ENCODE results near the gene KIAA0513. TPM values are rescaled to one million over a fixed set of nuclear protein-coding genes. Genes with fewer than 3 reads are reported as not detected.

The KIAA0513 gene
- polyA plus RNA-seq, 3 donors = 2.4 to 7.3 (median 4.7) TPM

- 77 to 90% (median 89%) methylated on average over 9 of the region's 9 CpGs for WGBS, 3 donors
- H3K27ac ChIP-seq (ENCODE audit: low read depth, low read length) = no peak overlapping the region
Measured at GRCh38 chr16:85057212-85057889, 29.8 kb downstream of the KIAA0513 start.

- no peak overlapping the region for H3K27ac ChIP-seq (ENCODE audit: low read depth, low read length)
- 95 to 97% (median 96%) methylated on average over 7 of the region's 7 CpGs for WGBS, 3 donors
Measured at GRCh38 chr16:85057948-85058347, 30.4 kb downstream of the KIAA0513 start.

- H3K27ac ChIP-seq (ENCODE audit: low read depth, low read length) = no peak overlapping the region
- WGBS, 3 donors = 70 to 98% (median 71%) methylated on average over 4 of the region's 4 CpGs
Measured at GRCh38 chr16:85058909-85059308, 31.3 kb downstream of the KIAA0513 start.

GRCh38 chr16:85061566-85061965, 34.0 kb downstream of the KIAA0513 start:
- 49 to 78% (median 65%) methylated on average over 8 of the region's 8 CpGs for WGBS, 3 donors
- no peak overlapping the region for H3K27ac ChIP-seq (ENCODE audit: low read depth, low read length)

GRCh38 chr16:85062323-85062722, 34.7 kb downstream of the KIAA0513 start:
- H3K27ac ChIP-seq (ENCODE audit: low read depth, low read length) = no peak overlapping the region
- WGBS, 3 donors = 89 to 91% (median 90%) methylated on average over 9 of the region's 9 CpGs

- no peak overlapping the region for H3K27ac ChIP-seq (ENCODE audit: low read depth, low read length)
- WGBS, 3 donors = 78 to 91% (median 90%) methylated on average over 11 of the region's 11 CpGs
Measured at GRCh38 chr16:85062845-85063244, 35.2 kb downstream of the KIAA0513 start.

GRCh38 chr16:85064186-85064585, 36.6 kb downstream of the KIAA0513 start:
- WGBS, 3 donors = 93 to 94% (median 94%) methylated on average over 6 of the region's 6 CpGs
- H3K27ac ChIP-seq (ENCODE audit: low read depth, low read length) = no peak overlapping the region

- 93 to 96% (median 94%) methylated on average over 13 of the region's 13 CpGs for WGBS, 3 donors
- no peak overlapping the region for H3K27ac ChIP-seq (ENCODE audit: low read depth, low read length)
Measured at GRCh38 chr16:85065099-85065498, 37.5 kb downstream of the KIAA0513 start.

GRCh38 chr16:85066346-85066885, 38.8 kb downstream of the KIAA0513 start:
- no peak overlapping the region for H3K27ac ChIP-seq (ENCODE audit: low read depth, low read length)
- 90 to 95% (median 91%) methylated on average over 12 of the region's 12 CpGs for WGBS, 3 donors

GRCh38 chr16:85067024-85067423, 39.4 kb downstream of the KIAA0513 start:
- 96 to 97% (median 97%) methylated on average over 16 to 18 of the region's 18 CpGs for WGBS, 3 donors
- H3K27ac ChIP-seq (ENCODE audit: low read depth, low read length) = no peak overlapping the region

GRCh38 chr16:85067426-85067825, 39.8 kb downstream of the KIAA0513 start:
- WGBS, 3 donors = 91 to 95% (median 94%) methylated on average over 8 of the region's 8 CpGs
- no peak overlapping the region for H3K27ac ChIP-seq (ENCODE audit: low read depth, low read length)

GRCh38 chr16:85068746-85069145, 41.2 kb downstream of the KIAA0513 start:
- no peak overlapping the region for H3K27ac ChIP-seq (ENCODE audit: low read depth, low read length)
- 82 to 95% (median 95%) methylated on average over 8 of the region's 8 CpGs for WGBS, 3 donors

- 85 to 96% (median 91%) methylated on average over 7 of the region's 7 CpGs for WGBS, 3 donors
Measured at GRCh38 chr16:85069171-85069570, 41.6 kb downstream of the KIAA0513 start.

GRCh38 chr16:85072076-85072860, 44.7 kb downstream of the KIAA0513 start:
- 71 to 93% (median 78%) methylated on average over 8 of the region's 8 CpGs for WGBS, 3 donors
- no peak overlapping the region for H3K27ac ChIP-seq (ENCODE audit: low read depth, low read length)

More at GRCh38 chr16:85069171-85069570, 41.6 kb downstream of the KIAA0513 start:
- no peak overlapping the region for H3K27ac ChIP-seq (ENCODE audit: low read depth, low read length)

- H3K27ac ChIP-seq (ENCODE audit: low read depth, low read length) = no peak overlapping the region
- 58 to 86% (median 71%) methylated on average over 13 of the region's 13 CpGs for whole genome bisulfite sequencing, 3 donors
Measured at GRCh38 chr16:85072947-85073346, 45.4 kb downstream of the KIAA0513 start.

- H3K27ac ChIP-seq (ENCODE audit: low read depth, low read length) = no peak overlapping the region
- WGBS, 3 donors = 85 to 94% (median 91%) methylated on average over 6 of the region's 6 CpGs
Measured at GRCh38 chr16:85074225-85074914, 46.8 kb downstream of the KIAA0513 start.

- WGBS, 3 donors = 91 to 96% (median 94%) methylated on average over 16 of the region's 16 CpGs
- no peak overlapping the region for H3K27ac ChIP-seq (ENCODE audit: low read depth, low read length)
Measured at GRCh38 chr16:85075236-85075924, 47.8 kb downstream of the KIAA0513 start.

GRCh38 chr16:85077039-85077438, 49.4 kb downstream of the KIAA0513 start:
- H3K27ac ChIP-seq (ENCODE audit: low read depth, low read length) = no peak overlapping the region
- 58 to 87% (median 65%) methylated on average over 8 to 10 of the region's 10 CpGs for WGBS, 3 donors
